ENCODE measurements around the gene HRCT1.
"Not testable (repeated sequence)": the region's sequence is repeated elsewhere in the genome, so short reads cannot be mapped to it uniquely, and the experiment has no call there.

Gene HRCT1

GRCh38 chr9:35905912-35906679 lies at the start of gene HRCT1:
Gene HRCT1 (plus strand): TSS chr9:35906202. CDS start chr9:35906288, 86 bp downstream.
- DNase-seq (ENCODE audit: low read depth in 2 of 3, low spot score in 2 of 3) = no peak

- no peak for DNase-seq (ENCODE audit: low read depth in 2 of 3, low spot score in 2 of 3)
Observed at GRCh38 chr9:35856206-35856605, 49.8 kb upstream of the HRCT1 start.

GRCh38 chr9:35856882-35857281 lies 49.1 kb upstream of the HRCT1 start:
- no peak for DNase-seq (ENCODE audit: low read depth in 2 of 3, low spot score in 2 of 3)

GRCh38 chr9:35858458-35858857 lies 47.5 kb upstream of the HRCT1 start:
- no peak for DNase-seq (ENCODE audit: low read depth in 2 of 3, low spot score in 2 of 3)

GRCh38 chr9:35859310-35859989 lies 46.6 kb upstream of the HRCT1 start:
- DNase-seq (ENCODE audit: low read depth in 2 of 3, low spot score in 2 of 3) = no peak

- no peak for DNase-seq (ENCODE audit: low read depth in 2 of 3, low spot score in 2 of 3)
Observed at GRCh38 chr9:35859990-35860339, 46.0 kb upstream of the HRCT1 start.

GRCh38 chr9:35861161-35861897 lies 44.7 kb upstream of the HRCT1 start:
- DNase-seq (ENCODE audit: low read depth in 2 of 3, low spot score in 2 of 3) = no peak

GRCh38 chr9:35862328-35862727 lies 43.7 kb upstream of the HRCT1 start:
- no peak for DNase-seq (ENCODE audit: low read depth in 2 of 3, low spot score in 2 of 3)

GRCh38 chr9:35863583-35863982 lies 42.4 kb upstream of the HRCT1 start:
- no peak for DNase-seq (ENCODE audit: low read depth in 2 of 3, low spot score in 2 of 3)

- DNase-seq (ENCODE audit: low read depth in 2 of 3, low spot score in 2 of 3) = no peak
Observed at GRCh38 chr9:35864695-35865255, 41.2 kb upstream of the HRCT1 start.

- DNase-seq (ENCODE audit: low read depth in 2 of 3, low spot score in 2 of 3) = no peak
Observed at GRCh38 chr9:35867538-35867937, 38.5 kb upstream of the HRCT1 start.

- DNase-seq (ENCODE audit: low read depth in 2 of 3, low spot score in 2 of 3) = no peak
Observed at GRCh38 chr9:35868933-35869332, 37.1 kb upstream of the HRCT1 start.

GRCh38 chr9:35869621-35870216 lies 36.3 kb upstream of the HRCT1 start:
- DNase-seq (ENCODE audit: low read depth in 2 of 3, low spot score in 2 of 3) = no peak

- no peak for DNase-seq (ENCODE audit: low read depth in 2 of 3, low spot score in 2 of 3)
Observed at GRCh38 chr9:35870351-35870923, 35.6 kb upstream of the HRCT1 start, which contains the start of gene OR13J1. Gene OR13J1 (minus strand): TSS chr9:35870401. CDS start chr9:35870401, 0 bp downstream.

- no peak for DNase-seq (ENCODE audit: low read depth in 2 of 3, low spot score in 2 of 3)
Observed at GRCh38 chr9:35871545-35871944, 34.5 kb upstream of the HRCT1 start.

- DNase-seq (ENCODE audit: low read depth in 2 of 3, low spot score in 2 of 3) = no peak
Observed at GRCh38 chr9:35872505-35872904, 33.5 kb upstream of the HRCT1 start.

- DNase-seq (ENCODE audit: low read depth in 2 of 3, low spot score in 2 of 3) = peak; percentile 15 to 67 (median 65)
Observed at GRCh38 chr9:35882263-35882848, 23.6 kb upstream of the HRCT1 start.

GRCh38 chr9:35882996-35883395 lies 23.0 kb upstream of the HRCT1 start:
- no peak for DNase-seq (ENCODE audit: low read depth in 2 of 3, low spot score in 2 of 3)

- not testable (repeated sequence) for DNase-seq (ENCODE audit: low read depth in 2 of 3, low spot score in 2 of 3)
Observed at GRCh38 chr9:35884908-35885307, 21.1 kb upstream of the HRCT1 start.

GRCh38 chr9:35891646-35892045 lies 14.4 kb upstream of the HRCT1 start:
- DNase-seq (ENCODE audit: low read depth in 2 of 3, low spot score in 2 of 3) = no peak

All from activated CD8-positive, alpha-beta memory T cell treated with anti-CD3 and anti-CD28 coated beads for 48 hours (primary cell).